HepG2 (cell line): Measurements from ENCODE around the gene ATP8B1. TPM values are rescaled to one million over a fixed set of nuclear protein-coding genes. Genes with fewer than 3 reads are reported as not detected.

ENCODE experiments used
- DPF2 ChIP-seq: sonication (generic); formaldehyde crosslinking; IDR thresholded peaks from 2 replicates; pipeline ENCODE4 v1.4.0; 2020; ENCODE audit warnings: mild to moderate bottlenecking, low read depth, missing genetic modification reagents, borderline replicate concordance
- FOXK1 ChIP-seq: sonication (generic); formaldehyde crosslinking; IDR thresholded peaks from 2 replicates; pipeline ENCODE4 v1.4.0; 2020; ENCODE audit warnings: low read depth, missing genetic modification reagents, borderline replicate concordance
- IRX3 ChIP-seq: sonication (generic); formaldehyde crosslinking; IDR thresholded peaks from 2 replicates; pipeline ENCODE4 v1.8.1; 2023; ENCODE audit warnings: mild to moderate bottlenecking, low read depth, missing genetic modification reagents, borderline replicate concordance
- KLF16 ChIP-seq, 2 experiments: sonication (generic) in 1 of 2; formaldehyde crosslinking in 1 of 2; IDR thresholded peaks; 2 replicates each; pipeline versions ENCODE4 v1.6.1 to v1.8.0; 2016 to 2023; ENCODE audit warnings: missing genetic modification reagents in 2 of 2, missing compliant biosample characterization in 1 of 2
- MAF1 ChIP-seq: sonication (generic); formaldehyde crosslinking; IDR thresholded peaks from 2 replicates; pipeline ENCODE4 v1.5.0; 2020; ENCODE audit warnings: missing genetic modification reagents, borderline replicate concordance
- NCOA2 ChIP-seq: sonication (generic); formaldehyde crosslinking; IDR thresholded peaks from 2 replicates; pipeline ENCODE4 v1.8.0; 2022; ENCODE audit warnings: inconsistent platforms
- RBM39 ChIP-seq: fragments of 200-400 bp; formaldehyde crosslinking; IDR thresholded peaks from one replicate; pipeline ENCODE4 v1.6.1; 2018; ENCODE audit warnings: antibody characterized with exemption, mild to moderate bottlenecking, low read depth, low read length; ENCODE audit not compliant: poor library complexity, severe bottlenecking
- SIX1 ChIP-seq: sonication (generic); formaldehyde crosslinking; IDR thresholded peaks from 2 replicates; pipeline ENCODE4 v1.4.0; 2020; ENCODE audit warnings: missing genetic modification reagents, borderline replicate concordance
- ZNF138 ChIP-seq: sonication (generic); formaldehyde crosslinking; IDR thresholded peaks from 2 replicates; pipeline ENCODE4 v1.5.0; 2020; ENCODE audit warnings: mild to moderate bottlenecking, low read depth, missing genetic modification reagents
- ZNF883 ChIP-seq: sonication (generic); formaldehyde crosslinking; IDR thresholded peaks from 2 replicates; pipeline ENCODE4 v1.5.1; 2020; ENCODE audit warnings: mild to moderate bottlenecking, missing genetic modification reagents; ENCODE audit errors: not compliant biosample characterization
- polyA plus RNA-seq, 8 experiments: library from polyadenylated mRNA; depleted of rRNA in 3 of 8; stranded (reverse) in 7 of 8; unstranded in 1 of 8; fragments of >200 nt; fragmentation: Illumina TruSeq in 4 of 8; extraction: Trizol in 4 of 8; gene quantifications; 2 replicates each; pipeline versions ENCODE4 v1.2.1 to v1.2.3, GENCODE V29; 2011 to 2016; ENCODE audit warnings: low read depth in 4 of 8, missing spikeins in 1 of 8, mixed read lengths in 1 of 8; ENCODE audit not compliant: insufficient read depth in 1 of 8
- total RNA-seq, 5 experiments: library from RNA; depleted of rRNA; stranded (reverse); fragments of >200 nt; fragmentation: Illumina TruSeq; extraction: Trizol; gene quantifications; 2 replicates each; pipeline ENCODE4 v1.2.3, GENCODE V29; 2016; ENCODE audit warnings: low read depth in 1 of 5
- TF ChIP-seq, protein P1 (sequence below), 2 experiments: fragments of 450-650 bp in 1 of 2; sonication (generic) in 1 of 2; formaldehyde crosslinking; IDR thresholded peaks; 2 replicates each; pipeline versions ENCODE4 v1.5.0 to v1.8.0; 2020 to 2022; ENCODE audit warnings: mild to moderate bottlenecking in 1 of 2, missing genetic modification reagents in 1 of 2
- TF ChIP-seq, protein P2 (sequence below): sonication (generic); formaldehyde crosslinking; IDR thresholded peaks from 2 replicates; pipeline ENCODE4 v1.4.0; 2020; ENCODE audit warnings: missing genetic modification reagents, borderline replicate concordance
- TF ChIP-seq, protein P3 (sequence below): sonication (generic); formaldehyde crosslinking; conservative IDR thresholded peaks from 2 replicates; pipeline ENCODE4 v1.8.0; 2022; ENCODE audit warnings: mild to moderate bottlenecking, moderate library complexity, missing genetic modification reagents
- TF ChIP-seq, protein P4 (sequence below): sonication (generic); formaldehyde crosslinking; IDR thresholded peaks from 2 replicates; pipeline ENCODE4 v1.8.0; 2022; ENCODE audit warnings: mild to moderate bottlenecking, missing genetic modification reagents; ENCODE audit not compliant: insufficient replicate concordance
- TF ChIP-seq, protein P5 (sequence below): sonication (generic); formaldehyde crosslinking; IDR thresholded peaks from 2 replicates; pipeline ENCODE4 v1.5.0; 2020; ENCODE audit warnings: missing genetic modification reagents
- TF ChIP-seq, protein P6 (sequence below): sonication (generic); formaldehyde crosslinking; IDR thresholded peaks from 2 replicates; pipeline ENCODE4 v1.9.0; 2021; ENCODE audit warnings: missing genetic modification reagents, borderline replicate concordance

ATP8B1 gene
- total and polyA plus RNA-seq, 2 of the 13 experiments (the other 11 are each of a cell fraction or from before 2014, with no cell fraction given): 2.8 to 4.0 TPM

DNA sequence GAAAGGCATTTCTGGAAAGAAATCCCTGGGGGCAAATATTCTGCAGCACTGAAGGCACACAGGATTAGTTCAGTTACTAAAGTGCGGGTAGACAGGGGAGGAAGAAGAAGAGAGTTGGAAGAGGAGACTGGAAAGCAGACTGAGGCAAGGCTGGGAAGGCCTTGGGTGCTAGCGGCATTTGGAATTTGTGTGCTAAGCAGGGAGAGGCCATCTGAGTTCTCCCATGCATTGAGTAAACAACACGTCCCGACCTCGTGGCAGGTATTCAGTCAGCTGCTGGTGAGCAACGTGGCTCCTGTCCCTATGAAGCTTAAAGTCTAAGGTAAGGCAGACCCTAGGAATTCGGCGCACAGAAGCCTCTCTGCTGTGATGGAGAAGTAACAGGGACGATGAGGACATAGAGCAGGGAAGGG lies 30.7 kb downstream of the ATP8B1 start (continued):
- TF ChIP-seq NCOA2 (CRISPR knock-in tag): peak; percentile 87
- no peak for TF ChIP-seq SIX1
- no peak for TF ChIP-seq DPF2
- TF ChIP-seq, protein P1, sequence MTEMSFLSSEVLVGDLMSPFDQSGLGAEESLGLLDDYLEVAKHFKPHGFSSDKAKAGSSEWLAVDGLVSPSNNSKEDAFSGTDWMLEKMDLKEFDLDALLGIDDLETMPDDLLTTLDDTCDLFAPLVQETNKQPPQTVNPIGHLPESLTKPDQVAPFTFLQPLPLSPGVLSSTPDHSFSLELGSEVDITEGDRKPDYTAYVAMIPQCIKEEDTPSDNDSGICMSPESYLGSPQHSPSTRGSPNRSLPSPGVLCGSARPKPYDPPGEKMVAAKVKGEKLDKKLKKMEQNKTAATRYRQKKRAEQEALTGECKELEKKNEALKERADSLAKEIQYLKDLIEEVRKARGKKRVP (CRISPR knock-in tag; IDR thresholded peaks at IDR 0.05): peak in 1 of 2 experiments; percentile 67; a peak in 2 of 4 replicates
- TF ChIP-seq, protein P2, sequence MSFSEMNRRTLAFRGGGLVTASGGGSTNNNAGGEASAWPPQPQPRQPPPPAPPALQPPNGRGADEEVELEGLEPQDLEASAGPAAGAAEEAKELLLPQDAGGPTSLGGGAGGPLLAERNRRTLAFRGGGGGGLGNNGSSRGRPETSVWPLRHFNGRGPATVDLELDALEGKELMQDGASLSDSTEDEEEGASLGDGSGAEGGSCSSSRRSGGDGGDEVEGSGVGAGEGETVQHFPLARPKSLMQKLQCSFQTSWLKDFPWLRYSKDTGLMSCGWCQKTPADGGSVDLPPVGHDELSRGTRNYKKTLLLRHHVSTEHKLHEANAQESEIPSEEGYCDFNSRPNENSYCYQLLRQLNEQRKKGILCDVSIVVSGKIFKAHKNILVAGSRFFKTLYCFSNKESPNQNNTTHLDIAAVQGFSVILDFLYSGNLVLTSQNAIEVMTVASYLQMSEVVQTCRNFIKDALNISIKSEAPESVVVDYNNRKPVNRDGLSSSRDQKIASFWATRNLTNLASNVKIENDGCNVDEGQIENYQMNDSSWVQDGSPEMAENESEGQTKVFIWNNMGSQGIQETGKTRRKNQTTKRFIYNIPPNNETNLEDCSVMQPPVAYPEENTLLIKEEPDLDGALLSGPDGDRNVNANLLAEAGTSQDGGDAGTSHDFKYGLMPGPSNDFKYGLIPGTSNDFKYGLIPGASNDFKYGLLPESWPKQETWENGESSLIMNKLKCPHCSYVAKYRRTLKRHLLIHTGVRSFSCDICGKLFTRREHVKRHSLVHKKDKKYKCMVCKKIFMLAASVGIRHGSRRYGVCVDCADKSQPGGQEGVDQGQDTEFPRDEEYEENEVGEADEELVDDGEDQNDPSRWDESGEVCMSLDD: no peak
- TF ChIP-seq, protein P3, sequence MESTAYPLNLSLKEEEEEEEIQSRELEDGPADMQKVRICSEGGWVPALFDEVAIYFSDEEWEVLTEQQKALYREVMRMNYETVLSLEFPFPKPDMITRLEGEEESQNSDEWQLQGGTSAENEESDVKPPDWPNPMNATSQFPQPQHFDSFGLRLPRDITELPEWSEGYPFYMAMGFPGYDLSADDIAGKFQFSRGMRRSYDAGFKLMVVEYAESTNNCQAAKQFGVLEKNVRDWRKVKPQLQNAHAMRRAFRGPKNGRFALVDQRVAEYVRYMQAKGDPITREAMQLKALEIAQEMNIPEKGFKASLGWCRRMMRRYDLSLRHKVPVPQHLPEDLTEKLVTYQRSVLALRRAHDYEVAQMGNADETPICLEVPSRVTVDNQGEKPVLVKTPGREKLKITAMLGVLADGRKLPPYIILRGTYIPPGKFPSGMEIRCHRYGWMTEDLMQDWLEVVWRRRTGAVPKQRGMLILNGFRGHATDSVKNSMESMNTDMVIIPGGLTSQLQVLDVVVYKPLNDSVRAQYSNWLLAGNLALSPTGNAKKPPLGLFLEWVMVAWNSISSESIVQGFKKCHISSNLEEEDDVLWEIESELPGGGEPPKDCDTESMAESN (CRISPR knock-in tag): no peak
- no peak for TF ChIP-seq RBM39
- peak; percentile 83; the same call in 1 of the 2 replicates for TF ChIP-seq FOXK1
- no peak for TF ChIP-seq IRX3 (CRISPR knock-in tag)
- TF ChIP-seq, protein P4, sequence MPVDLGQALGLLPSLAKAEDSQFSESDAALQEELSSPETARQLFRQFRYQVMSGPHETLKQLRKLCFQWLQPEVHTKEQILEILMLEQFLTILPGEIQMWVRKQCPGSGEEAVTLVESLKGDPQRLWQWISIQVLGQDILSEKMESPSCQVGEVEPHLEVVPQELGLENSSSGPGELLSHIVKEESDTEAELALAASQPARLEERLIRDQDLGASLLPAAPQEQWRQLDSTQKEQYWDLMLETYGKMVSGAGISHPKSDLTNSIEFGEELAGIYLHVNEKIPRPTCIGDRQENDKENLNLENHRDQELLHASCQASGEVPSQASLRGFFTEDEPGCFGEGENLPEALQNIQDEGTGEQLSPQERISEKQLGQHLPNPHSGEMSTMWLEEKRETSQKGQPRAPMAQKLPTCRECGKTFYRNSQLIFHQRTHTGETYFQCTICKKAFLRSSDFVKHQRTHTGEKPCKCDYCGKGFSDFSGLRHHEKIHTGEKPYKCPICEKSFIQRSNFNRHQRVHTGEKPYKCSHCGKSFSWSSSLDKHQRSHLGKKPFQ (CRISPR knock-in tag): no peak
- peak; percentile 44 for TF ChIP-seq ZNF883 (CRISPR knock-in tag)
- TF ChIP-seq, protein P5, sequence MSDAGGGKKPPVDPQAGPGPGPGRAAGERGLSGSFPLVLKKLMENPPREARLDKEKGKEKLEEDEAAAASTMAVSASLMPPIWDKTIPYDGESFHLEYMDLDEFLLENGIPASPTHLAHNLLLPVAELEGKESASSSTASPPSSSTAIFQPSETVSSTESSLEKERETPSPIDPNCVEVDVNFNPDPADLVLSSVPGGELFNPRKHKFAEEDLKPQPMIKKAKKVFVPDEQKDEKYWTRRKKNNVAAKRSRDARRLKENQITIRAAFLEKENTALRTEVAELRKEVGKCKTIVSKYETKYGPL: no peak
- TF ChIP-seq KLF16 (CRISPR knock-in tag; IDR thresholded peaks at IDR 0.05): peak in 1 of 2 experiments; percentile 71; a peak in 1 of 4 replicates
- no peak for TF ChIP-seq ZNF138 (CRISPR knock-in tag)
- TF ChIP-seq, protein P6, sequence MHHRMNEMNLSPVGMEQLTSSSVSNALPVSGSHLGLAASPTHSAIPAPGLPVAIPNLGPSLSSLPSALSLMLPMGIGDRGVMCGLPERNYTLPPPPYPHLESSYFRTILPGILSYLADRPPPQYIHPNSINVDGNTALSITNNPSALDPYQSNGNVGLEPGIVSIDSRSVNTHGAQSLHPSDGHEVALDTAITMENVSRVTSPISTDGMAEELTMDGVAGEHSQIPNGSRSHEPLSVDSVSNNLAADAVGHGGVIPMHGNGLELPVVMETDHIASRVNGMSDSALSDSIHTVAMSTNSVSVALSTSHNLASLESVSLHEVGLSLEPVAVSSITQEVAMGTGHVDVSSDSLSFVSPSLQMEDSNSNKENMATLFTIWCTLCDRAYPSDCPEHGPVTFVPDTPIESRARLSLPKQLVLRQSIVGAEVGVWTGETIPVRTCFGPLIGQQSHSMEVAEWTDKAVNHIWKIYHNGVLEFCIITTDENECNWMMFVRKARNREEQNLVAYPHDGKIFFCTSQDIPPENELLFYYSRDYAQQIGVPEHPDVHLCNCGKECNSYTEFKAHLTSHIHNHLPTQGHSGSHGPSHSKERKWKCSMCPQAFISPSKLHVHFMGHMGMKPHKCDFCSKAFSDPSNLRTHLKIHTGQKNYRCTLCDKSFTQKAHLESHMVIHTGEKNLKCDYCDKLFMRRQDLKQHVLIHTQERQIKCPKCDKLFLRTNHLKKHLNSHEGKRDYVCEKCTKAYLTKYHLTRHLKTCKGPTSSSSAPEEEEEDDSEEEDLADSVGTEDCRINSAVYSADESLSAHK (CRISPR knock-in tag): no peak
- TF ChIP-seq MAF1 (CRISPR knock-in tag): no peak
